HFF-Myc (cell line): ENCODE data around the gene NBPF15.
"Not testable (repeated sequence)": the region's sequence is repeated elsewhere in the genome, so short reads cannot be mapped to it uniquely, and the experiment has no call there.

Experiments used
- DNase-seq: peaks from one replicate; pipeline ENCODE4 v3.0.0-alpha.2; 2011; ENCODE audit warnings: low read depth; ENCODE audit errors: extremely low read depth
- H3K4me3 ChIP-seq: replicated peaks from 2 replicates; pipeline ENCODE4 v1.5.1; 2011; ENCODE audit warnings: low read depth, mild to moderate bottlenecking, control low read depth, low read length

NBPF15 gene

GRCh38 chr1:144371651-144372050, 89.8 kb downstream of the NBPF15 start:
- H3K4me3 ChIP-seq, DNase-seq: not testable (repeated sequence)
